IgD-negative memory B cell (primary cell): ENCODE measurements around the gene AKR1B15. TPM values are rescaled to one million over a fixed set of nuclear protein-coding genes. Genes with fewer than 3 reads are reported as not detected.
"Not testable (repeated sequence)": the region's sequence is repeated elsewhere in the genome, so short reads cannot be mapped to it uniquely, and the experiment has no call there.

Source experiments
- H3K27ac Mint-ChIP-seq, 3 donors: one replicate each; pipeline ENCODE4 v1.8.0; 2020 to 2022; ENCODE audit warnings: mild to moderate bottlenecking in 3 of 3, mixed read lengths in 3 of 3, moderate library complexity in 1 of 3
- H3K27me3 Mint-ChIP-seq: one replicate; pipeline ENCODE4 v1.8.0; 2021; ENCODE audit warnings: mixed read lengths
- H3K36me3 Mint-ChIP-seq: one replicate; pipeline ENCODE4 v1.8.0; 2020; ENCODE audit warnings: mild to moderate bottlenecking, mixed read lengths
- H3K4me1 Mint-ChIP-seq, 3 donors: one replicate each; pipeline ENCODE4 v1.8.0; 2020 to 2022; ENCODE audit warnings: mixed read lengths in 3 of 3, mild to moderate bottlenecking in 1 of 3
- H3K4me3 Mint-ChIP-seq, 4 donors: one replicate each; pipeline ENCODE4 v1.8.0; 2020 to 2022; ENCODE audit warnings: mild to moderate bottlenecking in 4 of 4, mixed read lengths in 4 of 4, moderate library complexity in 3 of 4
- H3K9me3 Mint-ChIP-seq, 3 donors: one replicate each; pipeline ENCODE4 v1.8.0; 2020 to 2021; ENCODE audit warnings: mixed read lengths in 3 of 3, mild to moderate bottlenecking in 1 of 3
- polyA plus RNA-seq: library from polyadenylated mRNA; unstranded; fragments of 300-500 nt; fragmentation: Illumina TruSeq; gene quantifications from one replicate; pipeline ENCODE4 v1.2.3, GENCODE V29; 2021

AKR1B15 gene
- polyA plus RNA-seq, 1 donor from 2014 or later: not detected

GRCh38 chr7:134565643-134566136 lies 16.8 kb downstream of the AKR1B15 start:
- H3K4me1 Mint-ChIP-seq: peaks cover 0 to 4% (median 0%) of the 10 kb centered on the region in 3 donors
- no peaks in the 10 kb centered on the region for H3K36me3 Mint-ChIP-seq
- peaks cover 13% of the 10 kb centered on the region for H3K27me3 Mint-ChIP-seq
- peaks cover 4 to 8% (median 7%) of the 10 kb centered on the region in 3 donors for H3K9me3 Mint-ChIP-seq
- H3K27ac Mint-ChIP-seq: peak overlapping the region in 1 of 3 donors; percentile 89
- no peak overlapping the region for H3K4me3 Mint-ChIP-seq

- no peak overlapping the region for H3K4me3 Mint-ChIP-seq
- no peaks in the 10 kb centered on the region for H3K4me1 Mint-ChIP-seq
- peaks cover 4 to 13% (median 7%) of the 10 kb centered on the region in 3 donors for H3K9me3 Mint-ChIP-seq
- H3K27ac Mint-ChIP-seq: no peak overlapping the region
- H3K36me3 Mint-ChIP-seq: no peaks in the 10 kb centered on the region
- H3K27me3 Mint-ChIP-seq: peaks cover 15% of the 10 kb centered on the region
Measured at GRCh38 chr7:134567368-134567767, 18.5 kb downstream of the AKR1B15 start.

GRCh38 chr7:134569962-134570361 lies 21.1 kb downstream of the AKR1B15 start:
- H3K4me1 Mint-ChIP-seq, H3K36me3 Mint-ChIP-seq, H3K4me3 Mint-ChIP-seq, H3K27ac Mint-ChIP-seq: not testable (repeated sequence)
- Mint-ChIP-seq H3K27me3 (peaks cover 18% of the 10 kb centered on the region), H3K9me3 (peaks cover 2 to 13% (median 4%) of the 10 kb centered on the region in 3 donors)

- H3K4me1 Mint-ChIP-seq: no peaks in the 10 kb centered on the region
- no peaks in the 10 kb centered on the region for H3K36me3 Mint-ChIP-seq
- no peak overlapping the region for H3K4me3 Mint-ChIP-seq
- H3K9me3 Mint-ChIP-seq: peaks cover 2 to 13% (median 4%) of the 10 kb centered on the region in 3 donors
- H3K27me3 Mint-ChIP-seq: peaks cover 10% of the 10 kb centered on the region
- H3K27ac Mint-ChIP-seq: no peak overlapping the region
Measured at GRCh38 chr7:134571101-134571500, 22.2 kb downstream of the AKR1B15 start.

- Mint-ChIP-seq H3K27ac (no peak overlapping the region), H3K36me3 (no peaks in the 10 kb centered on the region), H3K4me1 (no peaks in the 10 kb centered on the region), H3K27me3 (peaks cover 6% of the 10 kb centered on the region), H3K9me3 (peaks cover 2 to 13% (median 4%) of the 10 kb centered on the region in 3 donors), H3K4me3 (no peak overlapping the region)
Measured at GRCh38 chr7:134571746-134572461, 23.0 kb downstream of the AKR1B15 start.

GRCh38 chr7:134574322-134574721 lies 25.4 kb downstream of the AKR1B15 start:
- Mint-ChIP-seq H3K27me3 (peaks cover 5% of the 10 kb centered on the region), H3K9me3 (peaks cover 2 to 13% (median 2%) of the 10 kb centered on the region in 3 donors), H3K36me3 (no peaks in the 10 kb centered on the region), H3K4me1 (no peaks in the 10 kb centered on the region), H3K27ac (no peak overlapping the region), H3K4me3 (no peak overlapping the region)

GRCh38 chr7:134584290-134584689 lies 35.4 kb downstream of the AKR1B15 start:
- Mint-ChIP-seq H3K27me3 (peaks cover 1% of the 10 kb centered on the region), H3K36me3 (peaks cover 2% of the 10 kb centered on the region), H3K4me1 (no peaks in the 10 kb centered on the region), H3K4me3 (no peak overlapping the region), H3K27ac (no peak overlapping the region), H3K9me3 (peaks cover 0 to 4% (median 0%) of the 10 kb centered on the region in 3 donors)

- H3K4me3 Mint-ChIP-seq: no peak overlapping the region
Measured at GRCh38 chr7:134585897-134586296, 37.0 kb downstream of the AKR1B15 start.

GRCh38 chr7:134587750-134588149 lies 38.8 kb downstream of the AKR1B15 start:
- H3K27me3 Mint-ChIP-seq: peaks cover 1% of the 10 kb centered on the region
- H3K36me3 Mint-ChIP-seq: peaks cover 2% of the 10 kb centered on the region
- peaks cover 0 to 10% (median 3%) of the 10 kb centered on the region in 3 donors for H3K9me3 Mint-ChIP-seq
- no peak overlapping the region for H3K4me3 Mint-ChIP-seq
- H3K4me1 Mint-ChIP-seq: no peaks in the 10 kb centered on the region
- no peak overlapping the region for H3K27ac Mint-ChIP-seq

More at GRCh38 chr7:134585897-134586296, 37.0 kb downstream of the AKR1B15 start:
- peaks cover 2% of the 10 kb centered on the region for H3K36me3 Mint-ChIP-seq
- H3K27ac Mint-ChIP-seq: no peak overlapping the region
- peaks cover 0 to 4% (median 0%) of the 10 kb centered on the region in 3 donors for H3K9me3 Mint-ChIP-seq
- no peaks in the 10 kb centered on the region for H3K4me1 Mint-ChIP-seq
- peaks cover 1% of the 10 kb centered on the region for H3K27me3 Mint-ChIP-seq

- Mint-ChIP-seq H3K36me3 (peaks cover 2% of the 10 kb centered on the region), H3K9me3 (peaks cover 0 to 10% (median 3%) of the 10 kb centered on the region in 3 donors), H3K4me1 (no peaks in the 10 kb centered on the region), H3K4me3 (no peak overlapping the region), H3K27ac (no peak overlapping the region), H3K27me3 (peaks cover 1% of the 10 kb centered on the region)
Measured at GRCh38 chr7:134589491-134589941, 40.6 kb downstream of the AKR1B15 start.

- H3K27ac Mint-ChIP-seq: no peak overlapping the region
- H3K9me3 Mint-ChIP-seq: peaks cover 4 to 14% (median 7%) of the 10 kb centered on the region in 3 donors
Measured at GRCh38 chr7:134593530-134594392, 44.9 kb downstream of the AKR1B15 start.

GRCh38 chr7:134594877-134595276 lies 46.0 kb downstream of the AKR1B15 start:
- no peaks in the 10 kb centered on the region for H3K4me1 Mint-ChIP-seq
- no peaks in the 10 kb centered on the region for H3K36me3 Mint-ChIP-seq
- H3K27me3 Mint-ChIP-seq: peaks cover 3% of the 10 kb centered on the region
- peaks cover 7 to 17% (median 13%) of the 10 kb centered on the region in 3 donors for H3K9me3 Mint-ChIP-seq
- no peak overlapping the region for H3K4me3 Mint-ChIP-seq
- H3K27ac Mint-ChIP-seq: no peak overlapping the region

More at GRCh38 chr7:134593530-134594392, 44.9 kb downstream of the AKR1B15 start:
- Mint-ChIP-seq H3K4me1 (no peaks in the 10 kb centered on the region), H3K27me3 (no peaks in the 10 kb centered on the region), H3K36me3 (no peaks in the 10 kb centered on the region), H3K4me3 (no peak overlapping the region)

- H3K9me3 Mint-ChIP-seq: peaks cover 7 to 11% (median 10%) of the 10 kb centered on the region in 3 donors
- peaks cover 7% of the 10 kb centered on the region for H3K27me3 Mint-ChIP-seq
- H3K4me1 Mint-ChIP-seq: no peaks in the 10 kb centered on the region
- no peak overlapping the region for H3K27ac Mint-ChIP-seq
- no peaks in the 10 kb centered on the region for H3K36me3 Mint-ChIP-seq
- H3K4me3 Mint-ChIP-seq: no peak overlapping the region
Measured at GRCh38 chr7:134599371-134599770, 50.5 kb downstream of the AKR1B15 start.

- Mint-ChIP-seq H3K27ac (no peak overlapping the region), H3K27me3 (peaks cover 9% of the 10 kb centered on the region), H3K4me1 (peaks cover 0 to 2% (median 1%) of the 10 kb centered on the region in 3 donors), H3K36me3 (no peaks in the 10 kb centered on the region), H3K4me3 (no peak overlapping the region), H3K9me3 (peaks cover 6 to 8% (median 7%) of the 10 kb centered on the region in 3 donors)
Measured at GRCh38 chr7:134601459-134601858, 52.5 kb downstream of the AKR1B15 start.
